Measurements from ENCODE around the gene OSBPL7.
A peak's percentile ranks its signal among the peaks of the same experiment; 100 is the strongest.

- no peak for TF ChIP-seq CTCF (IDR thresholded peaks at IDR 0.05; ENCODE audit: low read length)
- peak; percentile 78 for TF ChIP-seq EZH2 (optimal IDR thresholded peaks at IDR 0.05; ENCODE audit: low read depth, low read length)
- TF ChIP-seq EZH2phosphoT487 (IDR thresholded peaks at IDR 0.05; ENCODE audit: low read length): peak; percentile 72; the same call in 1 of the 2 replicates
Observed at GRCh38 chr17:47846716-47847340, 25.2 kb upstream of the OSBPL7 start.

All from MM.1S (cell line).